ENCODE measurements around the gene CCN5. TPM values are rescaled to one million over a fixed set of nuclear protein-coding genes. Genes with fewer than 3 reads are reported as not detected.

Gene CCN5
- total RNA-seq, 1 experiment from 2014 or later = 0.37 TPM

- Mint-ChIP-seq H3K27ac (peak overlapping the region; percentile 14; the same call in 1 of the 2 replicates), H3K27me3 (ENCODE audit: low read depth) (no peaks in the 10 kb centered on the region), H3K4me1 (peaks cover 50% of the 10 kb centered on the region), H3K36me3 (no peaks in the 10 kb centered on the region), H3K9me3 (no peaks in the 10 kb centered on the region), H3K4me3 (no peak overlapping the region)
- ChIA-PET POLR2A (no interaction called here), CTCF (interaction anchor here (5.1 to 5.3 kb wide), 2 partner anchors 12 to 46 kb away, joined by 24 to 83 read pairs; no protein-coding TSS in a partner anchor)
- TF ChIP-seq FOXK1 (CRISPR knock-in tag; IDR thresholded peaks at IDR 0.05) = no peak
- TF ChIP-seq ATF3 (CRISPR knock-in tag; conservative IDR thresholded peaks at IDR 0.05) = no peak
- TF ChIP-seq ZNF671 (CRISPR knock-in tag; IDR thresholded peaks at IDR 0.05) = no peak
- TF ChIP-seq ZSCAN18 (CRISPR knock-in tag; IDR thresholded peaks at IDR 0.05) = no peak
- no peak for TF ChIP-seq IRF1 (CRISPR knock-in tag; IDR thresholded peaks at IDR 0.05)
- TF ChIP-seq ZNF423 (CRISPR knock-in tag; IDR thresholded peaks at IDR 0.05) = no peak
- no peak for TF ChIP-seq GABPB1 (CRISPR knock-in tag; IDR thresholded peaks at IDR 0.05)
- TF ChIP-seq FOXP1 (CRISPR knock-in tag; IDR thresholded peaks at IDR 0.05; ENCODE audit: borderline replicate concordance) = no peak
- TF ChIP-seq ZMAT4 (CRISPR knock-in tag; IDR thresholded peaks at IDR 0.05) = no peak
- no peak for TF ChIP-seq CREM (CRISPR knock-in tag; IDR thresholded peaks at IDR 0.05)
- TF ChIP-seq ZNF281 (CRISPR knock-in tag; IDR thresholded peaks at IDR 0.05) = no peak
- TF ChIP-seq SMAD3 (CRISPR knock-in tag; IDR thresholded peaks at IDR 0.05; ENCODE audit: borderline replicate concordance) = no peak
- no peak for TF ChIP-seq JUN (CRISPR knock-in tag; IDR thresholded peaks at IDR 0.05)
- TF ChIP-seq CREB1 (CRISPR knock-in tag; IDR thresholded peaks at IDR 0.05) = no peak
- DNase-seq (ENCODE audit: low spot score) = no peak
- no peak for ATAC-seq
Observed at GRCh38 chr20:44730441-44730840, 15.3 kb downstream of the CCN5 start.

GRCh38 chr20:44731657-44732056 lies 16.5 kb downstream of the CCN5 start:
- CTCF ChIA-PET = interaction anchor here (0.9 to 5.3 kb wide), 7 partner anchors 14 to 514 kb away, joined by 3 to 83 read pairs (median 7); no protein-coding TSS in a partner anchor
- TF ChIP-seq ZNF219 (CRISPR knock-in tag; IDR thresholded peaks at IDR 0.05; ENCODE audit: borderline replicate concordance) (no peak), JAZF1 (CRISPR knock-in tag; IDR thresholded peaks at IDR 0.05) (no peak), ZNF423 (CRISPR knock-in tag; IDR thresholded peaks at IDR 0.05) (no peak), RORB (CRISPR knock-in tag; IDR thresholded peaks at IDR 0.05) (no peak), PRRX2 (CRISPR knock-in tag; IDR thresholded peaks at IDR 0.05) (no peak), SOX15 (CRISPR knock-in tag; IDR thresholded peaks at IDR 0.05) (no peak), HMGA2 (CRISPR knock-in tag; IDR thresholded peaks at IDR 0.05) (no peak), ZNF317 (CRISPR knock-in tag; IDR thresholded peaks at IDR 0.05; ENCODE audit: borderline replicate concordance, low read depth) (no peak)
- POLR2A ChIA-PET = no interaction called here
- H3K27me3 Mint-ChIP-seq (ENCODE audit: low read depth) = no peaks in the 10 kb centered on the region
- no peak overlapping the region for H3K27ac Mint-ChIP-seq
- H3K4me3 Mint-ChIP-seq = no peak overlapping the region
- H3K9me3 Mint-ChIP-seq = peaks cover 8% of the 10 kb centered on the region
- ATAC-seq = no peak
- no peak for DNase-seq (ENCODE audit: low spot score)
- peaks cover 54% of the 10 kb centered on the region for H3K4me1 Mint-ChIP-seq
- no peaks in the 10 kb centered on the region; the same call in 1 of the 2 replicates for H3K36me3 Mint-ChIP-seq
